ENCODE results near the gene NNT.
"Not testable (repeated sequence)": the region's sequence is repeated elsewhere in the genome, so short reads cannot be mapped to it uniquely, and the experiment has no call there.

The NNT gene

GRCh38 chr5:43582082-43583005 is 20.6 kb upstream of the NNT start:
- in situ Hi-C loops (cut with HindIII; ENCODE audit: low sequenced_read_pairs) = no loop called here

GRCh38 chr5:43583724-43584123 is 19.3 kb upstream of the NNT start:
- in situ Hi-C loops (cut with HindIII; ENCODE audit: low sequenced_read_pairs) = no loop called here

GRCh38 chr5:43584166-43584699 is 18.7 kb upstream of the NNT start:
- in situ Hi-C loops (cut with HindIII; ENCODE audit: low sequenced_read_pairs) = no loop called here

GRCh38 chr5:43588842-43589241 is 14.1 kb upstream of the NNT start:
- in situ Hi-C loops (cut with HindIII; ENCODE audit: low sequenced_read_pairs) = no loop called here

- in situ Hi-C loops (cut with HindIII; ENCODE audit: low sequenced_read_pairs) = no loop called here
Measured at GRCh38 chr5:43589310-43589709, 13.7 kb upstream of the NNT start.

- in situ Hi-C loops (cut with HindIII; ENCODE audit: low sequenced_read_pairs) = no loop called here
Measured at GRCh38 chr5:43590700-43591099, 12.3 kb upstream of the NNT start.

- in situ Hi-C loops (cut with HindIII; ENCODE audit: low sequenced_read_pairs) = no loop called here
Measured at GRCh38 chr5:43592363-43592762, 10.6 kb upstream of the NNT start.

GRCh38 chr5:43598927-43599326 is 4.1 kb upstream of the NNT start:
- in situ Hi-C loops (cut with HindIII; ENCODE audit: low sequenced_read_pairs) = not testable (repeated sequence)

DNA sequence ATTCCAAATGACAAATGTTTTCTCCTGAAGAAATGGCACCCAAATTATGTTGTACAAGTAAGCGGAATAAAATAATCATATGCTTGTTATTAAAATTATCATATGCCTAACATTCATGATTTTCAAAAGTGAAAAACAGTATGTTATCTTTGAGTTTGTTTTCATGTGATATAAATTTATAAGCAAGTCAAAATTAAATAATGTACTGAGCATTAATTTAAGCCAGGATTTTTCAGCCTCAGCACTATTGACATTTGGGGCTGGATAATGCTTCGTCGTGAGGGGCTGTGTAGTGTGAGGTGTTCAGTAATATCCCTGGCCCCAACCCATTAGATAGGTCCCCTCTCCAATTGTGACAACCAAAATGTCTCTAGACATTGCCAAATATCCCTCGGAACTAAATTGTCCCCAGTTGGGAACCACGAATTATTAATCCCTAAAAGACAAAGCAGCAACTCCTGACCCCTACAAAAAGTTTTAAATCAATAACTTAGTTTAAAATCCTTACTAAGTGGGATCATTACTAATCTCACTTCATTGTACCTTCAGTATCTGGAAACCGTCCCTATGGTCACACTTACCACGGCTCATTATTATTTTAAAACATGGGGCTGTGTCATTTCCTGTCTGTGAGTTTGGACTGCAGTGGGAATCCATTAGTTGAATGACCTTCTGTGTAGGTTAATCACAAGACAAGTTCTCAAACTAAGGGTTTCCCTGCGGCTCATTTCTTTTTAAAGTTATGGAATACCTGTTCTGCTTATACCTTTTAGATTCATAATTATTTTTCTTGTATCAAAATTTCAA is 1.3 kb upstream of the NNT start:
- in situ Hi-C loops (cut with HindIII; ENCODE audit: low sequenced_read_pairs) = no loop called here

DNA sequence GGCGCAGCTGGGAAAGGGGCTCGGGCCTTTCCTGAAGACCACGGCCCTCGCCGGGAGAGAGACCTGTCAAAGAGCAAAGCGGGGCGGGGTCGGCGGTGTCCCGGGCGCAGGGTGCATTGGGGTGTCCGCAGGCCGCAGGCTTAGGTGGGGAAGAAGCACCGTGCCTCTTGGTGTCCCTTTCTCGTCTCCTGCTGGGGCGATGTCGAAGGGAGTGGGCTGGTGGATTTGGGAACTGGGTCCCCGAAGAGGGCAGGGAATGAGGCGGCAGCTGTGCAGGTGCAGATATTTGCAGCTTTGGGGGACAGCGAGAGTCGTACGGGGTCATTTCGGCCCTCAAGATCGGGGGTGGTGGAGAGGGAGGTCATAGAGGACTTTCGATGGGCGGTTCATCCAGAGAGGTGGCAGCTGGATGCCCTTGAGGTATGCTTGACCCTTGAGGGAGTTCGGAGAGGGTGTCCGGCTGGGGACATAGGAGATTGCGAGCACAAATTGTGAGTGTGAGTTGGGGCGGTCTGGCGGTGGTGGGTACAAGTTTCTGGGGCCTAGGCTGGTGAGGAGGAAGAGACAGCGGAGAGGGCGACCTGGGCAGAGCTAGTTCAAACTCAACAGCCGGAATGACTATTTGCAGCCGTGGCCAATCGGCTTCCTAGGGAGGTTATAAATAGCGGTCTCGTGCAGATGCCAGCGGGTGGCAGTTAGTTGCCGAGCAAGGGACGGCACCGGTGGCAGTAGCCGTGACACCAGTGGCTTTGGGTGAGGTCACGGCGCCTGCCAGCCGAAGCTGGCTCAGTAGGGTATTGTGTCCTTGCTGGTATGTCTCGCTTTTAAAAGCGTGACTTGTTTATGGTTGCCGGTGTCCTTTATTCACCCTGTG is 601 bp downstream of the NNT start:
- in situ Hi-C loops (cut with HindIII; ENCODE audit: low sequenced_read_pairs) = no loop called here

- in situ Hi-C loops (cut with HindIII; ENCODE audit: low sequenced_read_pairs) = no loop called here
Measured at GRCh38 chr5:43604699-43605098, 1.7 kb downstream of the NNT start.

GRCh38 chr5:43606351-43606750 is 3.4 kb downstream of the NNT start:
- in situ Hi-C loops (cut with HindIII; ENCODE audit: low sequenced_read_pairs) = no loop called here

GRCh38 chr5:43608406-43608805 is 5.4 kb downstream of the NNT start:
- in situ Hi-C loops (cut with HindIII; ENCODE audit: low sequenced_read_pairs) = no loop called here

GRCh38 chr5:43609752-43610151 is 6.8 kb downstream of the NNT start:
- in situ Hi-C loops (cut with HindIII; ENCODE audit: low sequenced_read_pairs) = loop anchor here (5.0 kb wide), 1 partner anchor 103 kb away; no protein-coding TSS in a partner anchor

DNA sequence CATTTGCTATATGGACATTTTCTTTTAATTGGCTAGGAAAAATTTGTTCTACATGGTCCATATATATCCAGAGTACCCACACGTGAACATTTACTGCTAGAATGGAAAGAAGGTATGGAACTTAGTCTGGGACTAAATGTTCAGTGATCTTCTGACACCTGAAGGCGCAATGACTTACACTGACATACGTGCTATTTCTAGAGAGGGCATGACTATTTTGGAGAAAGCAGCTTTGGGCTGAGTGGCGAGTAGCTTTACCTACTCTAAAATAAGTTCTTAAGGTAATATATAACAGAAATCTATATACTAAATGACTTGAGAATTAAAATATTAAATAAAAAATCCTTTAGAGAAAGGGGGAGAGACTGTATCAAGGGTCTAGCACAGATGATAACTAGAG is 10.4 kb downstream of the NNT start:
- in situ Hi-C loops (cut with HindIII; ENCODE audit: low sequenced_read_pairs) = loop anchor here (5.0 kb wide), 1 partner anchor 99 kb away; no protein-coding TSS in a partner anchor

DNA sequence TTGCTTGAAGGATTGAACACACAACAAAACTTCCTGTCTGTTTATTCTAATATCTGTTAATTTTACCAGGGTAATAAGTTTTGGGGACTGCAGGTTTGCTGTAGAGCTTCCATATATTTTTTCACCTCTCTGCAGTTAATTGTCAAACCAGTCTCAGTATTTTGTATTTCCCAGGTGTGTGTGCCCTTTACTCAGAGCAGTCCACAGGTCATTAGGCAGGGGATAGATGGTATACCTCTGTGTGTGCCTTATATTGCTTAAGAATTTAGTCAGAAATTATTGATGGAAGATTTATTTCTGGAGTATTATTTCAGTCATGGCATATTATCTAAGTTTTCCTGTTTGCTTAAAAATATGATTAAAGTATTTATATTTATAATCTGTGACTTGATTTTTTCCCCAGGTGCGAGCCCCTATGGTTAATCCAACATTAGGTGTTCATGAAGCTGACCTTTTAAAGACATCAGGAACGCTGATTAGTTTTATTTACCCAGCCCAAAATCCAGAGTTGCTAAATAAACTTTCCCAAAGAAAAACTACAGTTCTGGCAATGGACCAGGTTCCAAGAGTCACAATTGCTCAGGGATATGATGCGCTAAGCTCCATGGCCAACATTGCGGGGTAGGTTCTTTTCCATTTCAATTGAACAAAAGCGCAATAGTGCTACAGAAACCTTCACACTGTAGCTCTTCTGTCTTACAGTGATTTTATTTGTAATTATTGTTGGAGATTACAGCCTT is 12.6 kb downstream of the NNT start:
- in situ Hi-C loops (cut with HindIII; ENCODE audit: low sequenced_read_pairs) = no loop called here

- in situ Hi-C loops (cut with HindIII; ENCODE audit: low sequenced_read_pairs) = no loop called here
Measured at GRCh38 chr5:43616535-43616934, 13.6 kb downstream of the NNT start.

DNA sequence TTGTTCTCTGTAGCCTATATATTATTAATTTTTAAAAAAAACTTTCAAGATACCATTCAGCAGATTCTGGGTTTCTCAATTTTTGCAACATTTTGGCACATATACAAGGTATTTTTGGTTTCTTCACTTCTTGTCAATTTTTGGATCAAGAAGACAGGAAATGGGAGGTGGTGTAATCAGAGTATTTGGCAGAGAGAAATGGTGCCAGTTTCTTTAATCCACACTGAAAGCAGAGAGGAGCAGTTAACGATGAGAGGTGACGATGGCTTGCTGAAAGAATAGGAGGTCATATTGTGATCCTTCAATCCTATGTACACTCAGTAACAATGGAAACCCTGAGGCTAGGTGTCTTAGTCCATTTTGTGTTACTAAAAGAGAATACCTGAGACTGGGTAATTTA is 16.4 kb downstream of the NNT start:
- in situ Hi-C loops (cut with HindIII; ENCODE audit: low sequenced_read_pairs) = no loop called here

DNA sequence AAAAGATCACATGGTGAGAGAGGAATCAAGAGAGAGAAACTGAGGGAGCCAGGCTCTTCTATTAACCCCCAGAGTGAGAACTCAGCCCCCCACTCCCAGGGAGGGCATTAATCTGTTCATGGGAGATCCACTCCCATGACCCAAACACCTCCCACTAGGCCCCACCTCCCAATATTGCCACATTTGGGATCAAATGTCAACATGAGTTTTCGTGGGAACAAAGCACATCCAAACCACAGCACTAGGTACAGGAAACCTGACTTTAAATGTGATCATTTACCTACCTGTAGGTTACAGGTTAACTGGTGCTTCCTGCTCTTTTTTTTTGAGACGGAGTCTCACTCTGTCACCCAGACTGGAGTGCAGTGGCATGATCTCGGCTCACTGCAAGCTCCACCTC is 16.9 kb downstream of the NNT start:
- in situ Hi-C loops (cut with HindIII; ENCODE audit: low sequenced_read_pairs) = no loop called here

DNA sequence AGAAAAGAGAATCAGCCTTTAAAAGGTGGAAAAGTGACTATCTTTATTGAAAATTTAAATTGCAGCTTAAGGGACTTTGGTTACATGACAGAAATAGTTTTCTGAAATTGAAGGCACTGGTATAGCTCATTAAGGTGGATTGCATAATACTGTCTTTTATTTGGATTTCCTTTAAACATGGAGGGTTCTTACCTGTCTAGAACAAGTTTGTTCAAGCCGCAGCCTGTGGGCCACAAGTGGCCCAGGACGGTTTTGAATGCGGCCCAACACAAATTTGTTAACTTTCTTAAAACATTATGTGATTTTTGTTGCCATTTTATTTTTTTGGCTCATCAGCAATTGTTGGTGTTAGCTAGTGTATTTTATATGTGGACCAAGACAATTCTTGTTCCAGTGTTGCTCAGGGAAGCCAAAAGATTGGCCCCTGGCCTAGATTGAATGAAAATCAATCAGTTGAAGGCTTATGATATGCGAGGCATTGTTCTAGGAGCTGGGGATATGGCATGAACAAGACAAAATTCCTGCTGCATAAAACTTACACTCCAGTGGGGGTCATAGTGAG is 18.0 kb downstream of the NNT start:
- in situ Hi-C loops (cut with HindIII; ENCODE audit: low sequenced_read_pairs) = no loop called here

All from endothelial cell of hepatic sinusoid (primary cell).